ENCODE measurements around the gene GKN1. TPM values are rescaled to one million over a fixed set of nuclear protein-coding genes. Genes with fewer than 3 reads are reported as not detected.

The GKN1 gene
- total and polyA plus RNA-seq, 8 donors, result 0.75 to 8.0 TPM; not detected in 6

- DNase-seq (no peak), ATAC-seq (peak in 1 of 4 donors; percentile 40), FAIRE-seq (no peak)
- Histone ChIP-seq H3K4me3 (no peak overlapping the region), H3K27ac (no peak overlapping the region), H3K9me3 (no peaks in the 10 kb centered on the region), H3K27me3 (no peaks in the 10 kb centered on the region), H3K36me3 (no peaks in the 10 kb centered on the region), H3K4me1 (no peaks in the 10 kb centered on the region)
- intact Hi-C loops (cut with DNase I), result no loop called here
- TF ChIP-seq CTCF (IDR thresholded peaks at IDR 0.05), result no peak
Observed at GRCh38 chr2:69007169-69007568, 32.7 kb downstream of the GKN1 start.

- ATAC-seq (no peak), FAIRE-seq (no peak), DNase-seq (no peak)
- Histone ChIP-seq H3K4me3 (no peak overlapping the region), H3K9me3 (no peaks in the 10 kb centered on the region), H3K4me1 (no peaks in the 10 kb centered on the region), H3K36me3 (no peaks in the 10 kb centered on the region), H3K27me3 (no peaks in the 10 kb centered on the region), H3K27ac (no peak overlapping the region)
- no peak for TF ChIP-seq CTCF (IDR thresholded peaks at IDR 0.05)
- intact Hi-C loops (cut with DNase I), result no loop called here
Observed at GRCh38 chr2:69007603-69008002, 33.2 kb downstream of the GKN1 start.

GRCh38 chr2:69010437-69011194 is 36.2 kb downstream of the GKN1 start:
- Histone ChIP-seq H3K4me3 (no peak overlapping the region), H3K27me3 (peaks cover 0 to 20% (median 6%) of the 10 kb centered on the region in 4 donors), H3K9me3 (no peaks in the 10 kb centered on the region), H3K4me1 (peaks cover 0 to 10% (median 0%) of the 10 kb centered on the region in 3 donors), H3K27ac (no peak overlapping the region), H3K36me3 (no peaks in the 10 kb centered on the region)
- ATAC-seq (no peak), DNase-seq (no peak), FAIRE-seq (no peak)
- WGBS, 2 donors, result 69% methylated on average over 8 of the region's 8 CpGs
- no peak for TF ChIP-seq CTCF (IDR thresholded peaks at IDR 0.05)
- intact Hi-C loops (cut with DNase I), result no loop called here

DNA sequence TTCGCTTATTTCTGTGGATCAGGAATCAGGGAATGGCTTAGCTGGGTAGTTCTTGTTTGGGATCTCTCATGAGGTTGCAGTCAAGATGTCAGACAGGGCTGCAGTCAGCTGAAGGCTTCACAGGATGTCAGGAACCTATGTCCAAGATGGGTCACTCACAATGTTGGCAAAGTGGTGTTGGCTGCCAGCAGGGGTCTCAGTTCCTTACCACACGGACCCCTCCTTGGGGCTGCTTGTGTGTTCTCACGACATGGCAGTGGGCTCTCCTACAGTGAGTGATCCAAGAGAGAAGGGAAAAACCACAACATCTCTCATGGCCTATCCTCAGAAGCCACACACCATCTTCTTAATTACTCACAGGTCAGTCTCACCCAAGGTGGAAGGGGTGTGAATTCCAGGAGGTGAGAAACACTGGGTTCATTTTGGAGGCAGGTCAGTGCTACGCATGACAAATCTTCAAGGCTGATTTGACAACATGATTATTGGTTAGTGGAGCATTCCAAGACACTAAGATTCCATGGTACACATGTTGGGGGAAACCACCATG is 37.2 kb downstream of the GKN1 start:
- no peak for ATAC-seq
- H3K36me3 ChIP-seq, result no peaks in the 10 kb centered on the region
- no peak overlapping the region for H3K27ac ChIP-seq
- DNase-seq, result no peak
- peaks cover 0 to 10% (median 0%) of the 10 kb centered on the region in 3 donors for H3K4me1 ChIP-seq
- TF ChIP-seq CTCF (IDR thresholded peaks at IDR 0.05), result no peak
- intact Hi-C loops (cut with DNase I), result no loop called here
- FAIRE-seq, result no peak
- no peak overlapping the region for H3K4me3 ChIP-seq
- 48 to 66% methylated on average over 4 of the region's 4 CpGs for WGBS, 2 donors
- H3K9me3 ChIP-seq, result no peaks in the 10 kb centered on the region
- H3K27me3 ChIP-seq, result peaks cover 0 to 31% (median 8%) of the 10 kb centered on the region in 4 donors

Data from pancreas (tissue), 10 donors.